ENCODE measurements around the gene ZNF263.

- no peak for TF ChIP-seq CTCF (conservative IDR thresholded peaks at IDR 0.05)
- no peak for TF ChIP-seq ZFX (IDR thresholded peaks at IDR 0.05)
Observed at GRCh38 chr16:3328643-3329042, 45.4 kb downstream of the ZNF263 start.

Data from C4-2B (cell line).